Stimulated activated naive CD8-positive, alpha-beta T cell treated with anti-CD3 and anti-CD28 coated beads, Interleukin-15, amount 100 ng/mL, for 72 hours (primary cell): ENCODE data around the gene WDR20.
A peak's percentile ranks its signal among the peaks of the same experiment; 100 is the strongest.

Source experiments
- ATAC-seq: fragments of 150-1000 bp; cut with Tn5 transposase; 2 replicates; pipeline ENCODE4 v1.10.0; 2021; ENCODE audit warnings: mild to moderate bottlenecking, moderate library complexity
- DNase-seq, 2 donors: peaks; one replicate each; pipeline ENCODE4 v3.0.0; 2021 to 2022
- H3K27ac Mint-ChIP-seq, 2 donors: one replicate each; pipeline ENCODE4 v1.8.0; 2022; ENCODE audit warnings: mild to moderate bottlenecking in 2 of 2, mixed read lengths in 2 of 2, moderate library complexity in 2 of 2
- H3K27me3 Mint-ChIP-seq: one replicate; pipeline ENCODE4 v1.8.0; 2022; ENCODE audit warnings: mixed read lengths
- H3K4me1 Mint-ChIP-seq: one replicate; pipeline ENCODE4 v1.8.0; 2022; ENCODE audit warnings: mild to moderate bottlenecking, mixed read lengths
- H3K4me3 Mint-ChIP-seq, 2 donors: one replicate each; pipeline ENCODE4 v1.8.0; 2022; ENCODE audit warnings: mild to moderate bottlenecking in 2 of 2, mixed read lengths in 2 of 2, moderate library complexity in 1 of 2
- H3K9me3 Mint-ChIP-seq, 2 donors: one replicate each; pipeline ENCODE4 v1.8.0; 2022; ENCODE audit warnings: mixed read lengths in 2 of 2

Gene WDR20

DNA sequence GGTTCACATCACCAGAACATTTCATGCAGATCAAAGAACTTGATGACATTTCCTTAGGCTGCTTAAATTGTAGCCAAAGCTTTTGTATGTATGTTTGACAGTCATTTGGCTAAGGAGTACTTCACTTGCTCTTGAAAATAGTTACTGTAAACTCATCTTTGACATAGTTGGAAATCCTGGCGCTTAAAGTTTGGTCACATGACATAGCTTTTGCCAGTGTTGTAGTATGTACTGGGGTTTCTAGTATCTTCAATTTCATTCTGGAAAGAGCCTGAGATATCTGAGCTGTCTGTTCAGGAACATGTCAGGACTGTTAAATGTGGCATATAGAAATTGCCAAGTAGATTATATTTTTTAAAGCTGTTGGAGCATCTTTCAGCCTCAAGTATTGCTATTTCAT lies 55.7 kb downstream of the WDR20 start:
- Mint-ChIP-seq H3K27me3 (no peaks in the 10 kb centered on the region), H3K27ac (no peak overlapping the region), H3K4me3 (no peak overlapping the region), H3K4me1 (peaks cover 76% of the 10 kb centered on the region), H3K9me3 (no peaks in the 10 kb centered on the region)
- DNase-seq (no peak), ATAC-seq (no peak)

GRCh38 chr14:102196039-102196901 lies 56.6 kb downstream of the WDR20 start:
- Mint-ChIP-seq H3K4me3 (peak overlapping the region in 1 of 2 donors; percentile 28), H3K27ac (peak overlapping the region in 1 of 2 donors; percentile 30), H3K27me3 (no peaks in the 10 kb centered on the region), H3K9me3 (no peaks in the 10 kb centered on the region), H3K4me1 (peaks cover 76% of the 10 kb centered on the region)
- ATAC-seq: no peak
- no peak for DNase-seq

GRCh38 chr14:102196902-102197230 lies 57.2 kb downstream of the WDR20 start:
- Mint-ChIP-seq H3K4me1 (peaks cover 79% of the 10 kb centered on the region), H3K9me3 (no peaks in the 10 kb centered on the region), H3K27ac (peak overlapping the region; percentile 30 to 51), H3K27me3 (no peaks in the 10 kb centered on the region), H3K4me3 (peak overlapping the region in 1 of 2 donors; percentile 7)
- ATAC-seq (no peak), DNase-seq (no peak)

DNA sequence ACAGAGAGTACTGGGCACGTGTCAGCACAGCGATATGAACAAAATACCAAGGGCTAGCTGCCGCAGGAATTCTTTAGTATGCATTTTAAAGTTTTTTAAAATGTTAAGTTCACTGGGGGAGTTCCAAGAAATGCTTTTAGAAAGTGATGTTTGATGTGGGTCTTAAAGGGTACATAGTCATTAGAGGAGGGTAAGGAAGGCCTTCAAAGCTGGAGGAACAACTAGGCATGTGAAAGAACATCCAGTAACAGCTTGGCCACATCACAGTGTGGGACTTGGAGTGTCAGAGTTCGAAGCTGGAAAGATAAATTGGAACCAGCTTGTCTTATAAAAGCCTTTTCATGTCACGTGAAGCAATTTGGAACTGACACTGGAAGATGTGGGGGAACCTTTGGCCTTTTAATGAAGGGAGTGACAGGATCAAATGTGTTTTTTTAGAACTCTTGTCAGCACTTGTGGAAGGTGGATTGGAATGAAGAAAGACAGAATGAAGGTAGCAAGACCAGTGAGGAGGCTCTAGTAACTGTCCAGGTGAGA lies 57.7 kb downstream of the WDR20 start:
- Mint-ChIP-seq H3K4me3 (peak overlapping the region in 1 of 2 donors; percentile 7), H3K4me1 (peaks cover 84% of the 10 kb centered on the region), H3K9me3 (no peaks in the 10 kb centered on the region), H3K27ac (peak overlapping the region in 1 of 2 donors; percentile 51), H3K27me3 (no peaks in the 10 kb centered on the region)
- ATAC-seq: no peak
- no peak for DNase-seq

DNA sequence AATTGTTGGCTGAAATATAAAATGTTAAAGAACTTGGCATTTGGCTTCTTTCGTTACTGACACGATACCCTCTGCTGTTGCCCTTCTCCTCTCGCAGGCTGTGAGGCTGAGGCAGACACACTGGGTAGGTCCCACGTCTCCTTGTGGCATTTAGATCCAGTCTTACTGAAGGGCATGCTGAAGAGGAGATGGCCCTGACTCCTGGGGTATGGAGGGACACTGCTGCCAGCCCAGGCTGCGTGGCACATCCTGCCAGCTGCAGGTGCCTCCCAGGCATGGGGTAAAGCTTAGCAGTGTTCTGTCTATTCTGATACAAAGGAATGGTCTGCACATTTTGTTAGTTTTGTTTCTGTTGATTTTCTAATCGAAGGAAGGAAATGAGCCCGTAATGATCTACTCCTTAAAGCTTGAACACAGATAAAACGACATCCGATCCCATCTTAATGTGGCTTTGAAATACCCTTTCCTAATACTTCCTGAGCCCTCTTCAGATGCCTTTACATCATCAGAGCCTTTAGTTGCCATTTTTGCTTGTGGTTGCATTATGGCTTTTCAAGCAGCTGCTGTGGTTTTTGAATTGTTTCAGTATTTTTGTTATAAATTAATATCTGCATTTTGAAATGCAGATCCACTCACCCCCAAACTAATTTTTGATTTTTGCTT lies 61.1 kb downstream of the WDR20 start:
- H3K27ac Mint-ChIP-seq: peak overlapping the region; percentile 2 to 65
- H3K9me3 Mint-ChIP-seq: no peaks in the 10 kb centered on the region
- peak overlapping the region; percentile 59 to 79 for H3K4me3 Mint-ChIP-seq
- ATAC-seq (peak; percentile 68), DNase-seq (no peak)
- peaks cover 93% of the 10 kb centered on the region for H3K4me1 Mint-ChIP-seq
- H3K27me3 Mint-ChIP-seq: no peaks in the 10 kb centered on the region

- Mint-ChIP-seq H3K27ac (peak overlapping the region; percentile 2 to 14), H3K27me3 (no peaks in the 10 kb centered on the region), H3K9me3 (no peaks in the 10 kb centered on the region), H3K4me3 (peak overlapping the region; percentile 59 to 79), H3K4me1 (peaks cover 88% of the 10 kb centered on the region)
- DNase-seq: peak in 1 of 2 donors; percentile 33
- peak; percentile 81 for ATAC-seq
Measured at GRCh38 chr14:102201353-102201738, 61.6 kb downstream of the WDR20 start.

GRCh38 chr14:102201776-102202175 lies 62.1 kb downstream of the WDR20 start:
- Mint-ChIP-seq H3K4me1 (peaks cover 83% of the 10 kb centered on the region), H3K4me3 (peak overlapping the region; percentile 59 to 79), H3K27me3 (no peaks in the 10 kb centered on the region), H3K27ac (peak overlapping the region; percentile 13 to 68), H3K9me3 (no peaks in the 10 kb centered on the region)
- DNase-seq (no peak), ATAC-seq (peak; percentile 41)

- H3K4me3 Mint-ChIP-seq: no peak overlapping the region
- no peak for DNase-seq
- no peaks in the 10 kb centered on the region for H3K9me3 Mint-ChIP-seq
- no peak for ATAC-seq
- H3K4me1 Mint-ChIP-seq: peaks cover 72% of the 10 kb centered on the region
- H3K27ac Mint-ChIP-seq: no peak overlapping the region
- H3K27me3 Mint-ChIP-seq: no peaks in the 10 kb centered on the region
Measured at GRCh38 chr14:102202944-102203343, 63.2 kb downstream of the WDR20 start.

DNA sequence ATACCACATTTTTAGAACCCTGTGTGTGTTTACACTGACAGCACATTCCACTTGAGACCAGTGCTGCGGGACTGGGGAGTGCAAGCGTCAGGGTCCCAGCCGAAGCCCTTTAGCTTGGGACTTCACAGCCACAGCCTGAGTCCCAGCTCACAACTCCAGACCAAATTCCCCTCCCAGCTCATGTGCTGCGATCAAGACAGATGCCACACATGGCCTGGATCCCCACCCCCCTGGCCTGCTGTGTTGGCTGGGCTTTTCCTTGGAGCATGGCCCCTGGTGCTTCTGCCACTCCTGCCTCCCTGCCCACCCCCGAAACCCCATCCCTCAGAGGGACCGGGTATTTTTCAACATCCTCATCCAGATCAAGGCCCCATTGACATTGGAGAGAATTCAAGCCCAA lies 63.7 kb downstream of the WDR20 start:
- ATAC-seq: no peak
- no peak overlapping the region for H3K27ac Mint-ChIP-seq
- H3K27me3 Mint-ChIP-seq: no peaks in the 10 kb centered on the region
- H3K9me3 Mint-ChIP-seq: no peaks in the 10 kb centered on the region
- H3K4me3 Mint-ChIP-seq: no peak overlapping the region
- no peak for DNase-seq
- peaks cover 67% of the 10 kb centered on the region for H3K4me1 Mint-ChIP-seq

DNA sequence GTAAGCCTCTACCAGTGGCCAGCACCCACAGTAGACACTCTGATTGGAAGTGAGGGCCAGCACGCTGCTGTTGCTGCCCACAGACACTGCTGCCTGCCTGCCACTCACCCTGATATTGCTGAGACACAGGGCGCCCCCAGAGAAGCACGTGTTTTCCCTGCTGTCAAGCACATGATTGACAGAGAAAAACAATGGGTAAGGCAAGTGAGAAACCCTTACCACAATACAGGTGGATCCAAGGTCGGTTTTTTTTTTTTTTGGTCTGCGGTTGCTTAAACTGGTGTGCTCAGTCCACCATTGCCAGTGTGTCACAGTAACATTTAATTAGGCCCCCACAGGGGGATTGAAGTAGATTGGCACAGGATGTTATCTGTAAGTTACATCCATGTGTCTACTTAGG lies 65.9 kb downstream of the WDR20 start:
- H3K27ac Mint-ChIP-seq: no peak overlapping the region
- H3K4me1 Mint-ChIP-seq: peaks cover 46% of the 10 kb centered on the region
- ATAC-seq (no peak), DNase-seq (no peak)
- no peaks in the 10 kb centered on the region for H3K9me3 Mint-ChIP-seq
- H3K4me3 Mint-ChIP-seq: no peak overlapping the region
- no peaks in the 10 kb centered on the region for H3K27me3 Mint-ChIP-seq

GRCh38 chr14:102206918-102207317 lies 67.2 kb downstream of the WDR20 start:
- Mint-ChIP-seq H3K4me3 (no peak overlapping the region), H3K27me3 (no peaks in the 10 kb centered on the region), H3K9me3 (no peaks in the 10 kb centered on the region), H3K27ac (no peak overlapping the region), H3K4me1 (peaks cover 32% of the 10 kb centered on the region)
- ATAC-seq (no peak), DNase-seq (no peak)

GRCh38 chr14:102207831-102208365 lies 68.2 kb downstream of the WDR20 start:
- no peak overlapping the region for H3K4me3 Mint-ChIP-seq
- DNase-seq (no peak), ATAC-seq (no peak)
- H3K4me1 Mint-ChIP-seq: peaks cover 22% of the 10 kb centered on the region
- peak overlapping the region in 1 of 2 donors; percentile 63 for H3K27ac Mint-ChIP-seq
- H3K27me3 Mint-ChIP-seq: no peaks in the 10 kb centered on the region
- H3K9me3 Mint-ChIP-seq: no peaks in the 10 kb centered on the region

DNA sequence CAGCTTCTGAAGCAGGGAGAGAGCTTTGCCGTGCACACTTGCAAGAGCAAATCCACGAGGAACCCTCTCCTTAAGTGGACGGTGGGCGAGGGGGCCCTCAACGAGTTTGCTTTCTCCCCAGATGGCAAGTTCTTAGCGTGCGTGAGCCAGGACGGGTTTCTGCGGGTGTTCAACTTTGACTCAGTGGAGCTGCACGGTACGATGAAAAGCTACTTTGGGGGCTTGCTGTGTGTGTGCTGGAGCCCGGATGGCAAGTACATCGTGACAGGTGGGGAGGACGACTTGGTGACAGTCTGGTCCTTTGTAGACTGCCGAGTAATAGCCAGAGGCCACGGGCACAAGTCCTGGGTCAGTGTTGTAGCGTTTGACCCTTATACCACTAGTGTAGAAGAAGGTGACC lies 69.0 kb downstream of the WDR20 start:
- ATAC-seq (no peak), DNase-seq (no peak)
- Mint-ChIP-seq H3K27me3 (no peaks in the 10 kb centered on the region), H3K4me3 (no peak overlapping the region), H3K27ac (no peak overlapping the region), H3K9me3 (no peaks in the 10 kb centered on the region), H3K4me1 (peaks cover 14% of the 10 kb centered on the region)

DNA sequence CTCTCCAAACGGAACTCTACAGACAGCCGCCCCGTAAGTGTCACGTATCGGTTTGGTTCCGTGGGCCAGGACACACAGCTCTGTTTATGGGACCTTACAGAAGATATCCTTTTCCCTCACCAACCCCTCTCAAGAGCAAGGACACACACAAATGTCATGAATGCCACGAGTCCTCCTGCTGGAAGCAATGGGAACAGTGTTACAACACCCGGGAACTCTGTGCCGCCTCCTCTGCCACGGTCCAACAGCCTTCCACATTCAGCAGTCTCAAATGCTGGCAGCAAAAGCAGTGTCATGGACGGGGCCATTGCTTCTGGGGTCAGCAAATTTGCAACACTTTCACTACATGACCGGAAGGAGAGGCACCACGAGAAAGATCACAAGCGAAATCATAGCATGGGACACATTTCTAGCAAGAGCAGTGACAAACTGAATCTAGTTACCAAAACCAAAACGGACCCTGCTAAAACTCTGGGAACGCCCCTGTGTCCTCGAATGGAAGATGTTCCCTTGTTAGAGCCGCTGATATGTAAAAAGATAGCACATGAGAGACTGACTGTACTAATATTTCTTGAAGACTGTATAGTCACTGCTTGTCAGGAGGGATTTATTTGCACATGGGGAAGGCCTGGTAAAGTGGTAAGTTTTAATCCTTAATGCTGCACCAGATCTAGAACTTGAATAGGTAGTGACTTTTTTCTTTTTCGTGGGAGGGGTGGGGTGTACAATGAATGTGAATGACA lies 69.7 kb downstream of the WDR20 start:
- H3K4me1 Mint-ChIP-seq: peaks cover 7% of the 10 kb centered on the region
- no peak overlapping the region for H3K4me3 Mint-ChIP-seq
- DNase-seq (no peak), ATAC-seq (no peak)
- no peaks in the 10 kb centered on the region for H3K9me3 Mint-ChIP-seq
- H3K27ac Mint-ChIP-seq: no peak overlapping the region
- no peaks in the 10 kb centered on the region for H3K27me3 Mint-ChIP-seq

GRCh38 chr14:102210421-102211042 lies 70.8 kb downstream of the WDR20 start:
- no peak for ATAC-seq
- no peak for DNase-seq
- H3K4me3 Mint-ChIP-seq: no peak overlapping the region

More at GRCh38 chr14:102210421-102211042, 70.8 kb downstream of the WDR20 start:
- no peak overlapping the region for H3K27ac Mint-ChIP-seq
- H3K9me3 Mint-ChIP-seq: no peaks in the 10 kb centered on the region
- no peaks in the 10 kb centered on the region for H3K27me3 Mint-ChIP-seq
- peaks cover 2% of the 10 kb centered on the region for H3K4me1 Mint-ChIP-seq
